Measurements from ENCODE around the gene COMP.

The COMP gene

DNA sequence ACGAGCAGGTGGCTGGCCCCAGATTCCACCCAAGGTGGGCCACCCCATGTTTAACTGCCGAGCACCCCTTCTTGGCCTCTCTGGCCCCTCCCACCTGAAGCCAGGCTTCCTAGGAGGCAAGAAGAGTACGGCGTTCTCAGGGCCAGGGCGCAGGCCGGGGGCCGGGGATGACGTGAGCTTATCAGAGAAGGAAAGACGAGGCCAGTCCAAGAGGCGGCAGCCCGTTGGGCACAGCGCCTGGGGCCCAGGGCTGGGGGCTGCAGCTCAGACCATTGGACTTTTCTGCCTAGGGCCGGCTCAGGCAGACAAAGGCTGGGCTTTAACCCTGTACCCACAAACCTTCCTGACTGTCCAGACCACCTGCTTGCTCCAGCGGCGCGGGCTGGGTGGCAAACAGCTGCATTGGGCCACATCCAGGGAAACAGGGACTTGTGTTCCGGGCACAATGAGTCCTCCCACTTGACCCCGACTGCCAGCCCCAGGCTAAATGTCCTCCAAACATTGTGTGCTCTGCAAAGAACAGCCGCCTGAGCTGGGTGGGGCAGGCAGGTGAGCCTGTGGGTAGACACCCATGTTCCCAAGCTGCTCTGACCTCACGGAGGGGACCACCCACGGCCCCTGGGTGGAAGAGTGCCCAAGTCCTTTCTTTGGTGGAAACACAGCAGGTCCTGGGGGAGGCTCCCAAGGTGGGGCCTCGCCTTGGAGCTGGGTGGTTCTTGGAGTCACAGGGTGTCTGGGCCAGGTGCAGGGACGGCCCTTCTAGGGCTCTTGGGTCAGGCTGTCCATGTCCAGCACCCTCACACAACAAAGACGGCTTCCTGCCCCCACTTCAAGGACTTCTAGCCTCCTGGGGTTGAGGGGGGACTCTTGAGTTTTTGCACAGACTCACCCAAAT lies 21.9 kb downstream of the COMP start:
- no peak for DNase-seq (ENCODE audit: low spot score)

DNA sequence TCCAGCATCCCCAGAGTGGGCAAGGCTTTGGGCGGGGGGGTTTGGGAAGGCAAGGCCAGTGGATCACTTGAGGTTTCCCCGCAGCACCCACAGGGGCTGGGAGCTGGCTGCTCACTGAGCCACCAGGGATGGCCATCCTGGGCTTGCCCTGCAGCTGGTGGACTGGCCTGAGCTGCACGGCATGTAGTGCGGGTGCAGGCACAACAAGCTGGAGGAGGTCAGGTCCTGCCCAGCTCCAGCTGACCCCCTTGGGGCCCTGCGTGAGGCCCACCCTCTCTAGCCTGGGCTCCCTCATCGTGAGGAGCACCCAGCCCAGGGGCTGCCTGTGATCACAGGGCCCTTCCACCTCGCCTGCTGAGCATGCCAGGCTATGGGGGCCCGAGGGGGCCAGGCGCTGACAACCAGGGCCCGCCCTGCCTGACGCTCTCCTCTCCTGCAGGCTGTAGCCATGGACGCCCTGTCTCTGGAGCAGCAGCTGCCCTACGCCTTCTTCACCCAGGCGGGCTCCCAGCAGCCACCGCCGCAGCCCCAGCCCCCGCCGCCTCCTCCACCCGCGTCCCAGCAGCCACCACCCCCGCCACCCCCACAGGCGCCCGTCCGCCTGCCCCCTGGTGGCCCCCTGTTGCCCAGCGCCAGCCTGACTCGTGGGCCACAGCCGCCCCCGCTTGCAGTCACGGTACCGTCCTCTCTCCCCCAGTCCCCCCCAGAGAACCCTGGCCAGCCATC lies 22.9 kb downstream of the COMP start:
- no peak for DNase-seq (ENCODE audit: low spot score)

DNA sequence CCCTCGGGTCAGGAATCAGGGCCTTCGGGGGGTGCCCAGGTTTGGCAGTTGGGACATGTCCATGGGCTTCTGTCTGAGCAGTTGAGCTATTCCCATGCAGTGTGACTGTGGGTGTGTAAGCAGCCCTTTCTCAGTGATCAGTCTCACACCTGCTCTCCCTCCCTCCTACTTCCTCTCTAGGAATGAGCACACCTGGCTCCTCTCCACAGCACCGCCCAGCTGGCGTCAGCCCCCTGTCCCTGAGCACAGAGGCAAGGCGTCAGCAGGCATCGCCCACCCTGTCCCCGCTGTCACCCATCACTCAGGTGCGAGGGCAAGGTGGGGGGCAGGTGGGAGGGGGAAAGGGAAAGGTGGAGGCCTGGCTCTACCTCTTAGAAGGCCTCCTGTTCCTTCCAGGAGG lies 25.9 kb downstream of the COMP start:
- DNase-seq (ENCODE audit: low spot score), result no peak

DNA sequence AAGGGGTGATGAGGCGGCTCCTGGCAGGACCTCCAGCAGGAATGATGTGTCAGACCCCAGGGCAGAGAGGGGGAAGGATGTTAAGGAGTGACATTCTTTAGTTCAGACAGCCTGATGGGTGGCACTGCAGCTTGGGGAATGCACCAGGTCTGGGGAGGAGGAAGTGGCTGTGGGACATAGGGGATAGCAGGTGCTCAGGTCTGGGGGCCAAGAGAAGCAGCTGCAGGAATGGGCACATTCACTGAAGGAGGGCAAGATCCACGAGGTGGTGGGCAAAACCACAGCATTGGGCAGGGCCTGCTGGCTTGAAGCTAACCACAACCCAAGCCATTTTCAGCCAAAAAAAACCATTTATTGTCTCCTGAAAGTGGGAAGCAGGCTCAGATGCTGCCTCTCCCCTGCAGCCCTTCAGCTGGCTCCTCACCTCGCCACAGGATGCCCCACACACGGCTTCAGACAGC lies 26.5 kb downstream of the COMP start:
- no peak for DNase-seq (ENCODE audit: low spot score)

DNA sequence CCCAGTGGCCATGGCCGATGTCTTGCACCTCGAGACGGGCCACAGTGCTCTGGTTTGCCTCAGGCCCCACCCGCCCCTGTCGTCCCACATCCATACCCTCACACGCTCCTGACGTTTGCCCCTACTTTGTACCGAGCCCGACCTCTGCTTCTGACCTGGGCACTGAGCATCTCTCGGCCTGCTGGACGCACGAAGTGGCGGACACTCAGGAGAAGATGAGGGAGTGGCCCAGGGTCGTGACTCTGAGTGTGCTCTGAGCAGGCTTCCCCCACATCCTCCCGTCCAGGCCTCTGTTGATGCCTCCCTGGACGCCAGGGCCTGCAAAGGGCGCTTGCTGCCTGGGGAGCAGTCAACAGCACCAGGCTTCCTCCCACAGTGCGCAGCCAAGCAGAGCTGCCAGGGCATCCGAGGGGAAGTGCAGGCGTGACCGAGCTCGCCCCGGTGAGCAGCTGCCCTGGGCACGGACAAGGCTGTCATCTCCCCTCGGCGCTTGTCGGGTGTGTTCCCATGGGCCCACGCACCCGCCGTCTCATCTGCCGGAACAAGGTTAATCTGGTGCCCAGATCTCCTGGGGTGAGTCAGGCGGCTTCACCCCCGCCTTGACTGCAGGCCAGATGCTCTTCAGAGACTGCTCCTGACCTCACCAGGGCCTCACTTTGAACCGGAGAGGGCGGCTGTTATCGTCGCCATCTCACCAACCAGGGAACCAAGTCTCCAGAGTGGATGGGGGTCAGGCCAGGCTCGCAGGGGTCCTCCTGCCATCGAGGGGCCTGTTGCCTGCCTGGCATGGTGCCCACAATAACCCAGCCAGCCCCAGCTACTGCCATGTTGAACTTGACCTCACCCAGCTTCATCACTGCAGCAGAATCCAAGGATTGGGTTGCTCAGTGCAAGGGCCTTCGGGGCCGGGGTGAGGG lies 27.2 kb downstream of the COMP start:
- DNase-seq (ENCODE audit: low spot score), result no peak

DNA sequence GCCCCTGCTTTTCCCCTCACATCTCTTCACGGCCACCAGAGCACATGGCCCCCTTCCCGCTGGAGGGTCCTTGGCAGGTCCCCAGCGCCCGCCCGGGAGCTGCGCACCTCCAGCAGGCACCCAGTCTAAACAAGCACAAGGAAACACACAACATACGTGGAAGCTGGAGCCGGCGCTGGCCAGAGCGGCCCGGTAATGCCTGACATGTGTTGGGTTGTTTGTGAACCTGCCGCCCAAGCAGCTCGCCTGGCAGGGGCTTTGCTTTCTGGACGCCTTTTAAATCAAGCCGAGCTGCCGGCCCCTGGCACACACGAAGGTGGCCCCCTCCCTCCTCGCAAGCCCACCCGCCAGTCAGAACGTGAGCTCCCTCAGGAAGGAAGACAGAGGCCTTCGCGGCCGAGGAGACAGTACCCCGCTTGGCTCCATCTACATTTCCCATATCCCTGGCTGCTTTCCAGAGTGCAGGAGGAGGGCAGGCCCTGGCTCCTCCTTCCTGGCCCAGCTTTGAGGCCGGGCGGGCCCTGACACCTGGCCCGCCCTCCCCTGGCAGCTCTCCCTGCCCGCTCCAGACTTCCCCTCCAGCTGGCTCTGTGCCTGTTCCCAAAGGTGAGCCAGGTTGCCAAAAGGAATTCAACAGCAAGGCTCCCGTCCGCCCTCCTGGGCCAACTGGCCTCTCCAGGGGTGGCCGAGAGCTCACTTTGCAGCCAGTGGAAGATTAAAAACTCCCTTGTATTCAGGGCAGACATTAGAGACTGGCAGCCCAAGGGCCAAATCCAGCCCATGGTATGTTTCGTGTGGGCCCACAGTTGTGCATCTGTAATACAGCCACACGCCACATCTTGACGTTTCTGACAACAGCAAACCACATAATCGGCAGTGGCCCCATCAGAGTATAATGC lies 28.7 kb downstream of the COMP start:
- DNase-seq (ENCODE audit: low spot score), result no peak

DNA sequence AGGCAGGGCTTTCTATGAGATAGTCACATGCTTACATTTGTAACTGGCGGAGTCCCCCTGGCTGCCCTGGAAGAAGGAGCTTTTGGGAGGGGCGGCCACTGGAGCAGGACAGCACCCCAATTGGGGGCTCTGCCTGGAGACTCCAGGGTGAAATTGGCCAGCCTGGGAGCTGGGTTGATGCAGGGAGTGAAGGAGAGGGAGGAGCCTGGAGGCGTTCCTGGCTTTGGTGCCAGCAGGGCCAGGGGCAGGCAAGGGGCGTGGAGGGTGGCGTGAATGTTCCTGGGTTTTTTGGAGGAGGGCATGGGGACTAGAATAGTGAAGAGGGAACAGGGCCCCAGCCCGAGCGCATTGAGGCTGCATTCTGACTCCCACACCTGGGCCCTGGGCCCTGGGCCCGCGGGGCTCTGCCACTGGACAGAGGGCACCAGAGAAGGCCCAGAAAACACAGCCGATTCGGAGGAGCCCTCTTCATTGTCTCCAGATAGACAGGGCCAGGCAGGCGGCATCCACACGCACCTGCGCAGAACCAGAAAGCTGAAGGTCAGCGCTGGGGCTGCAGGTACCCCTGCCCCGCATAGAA lies 29.5 kb downstream of the COMP start:
- no peak for DNase-seq (ENCODE audit: low spot score)

DNA sequence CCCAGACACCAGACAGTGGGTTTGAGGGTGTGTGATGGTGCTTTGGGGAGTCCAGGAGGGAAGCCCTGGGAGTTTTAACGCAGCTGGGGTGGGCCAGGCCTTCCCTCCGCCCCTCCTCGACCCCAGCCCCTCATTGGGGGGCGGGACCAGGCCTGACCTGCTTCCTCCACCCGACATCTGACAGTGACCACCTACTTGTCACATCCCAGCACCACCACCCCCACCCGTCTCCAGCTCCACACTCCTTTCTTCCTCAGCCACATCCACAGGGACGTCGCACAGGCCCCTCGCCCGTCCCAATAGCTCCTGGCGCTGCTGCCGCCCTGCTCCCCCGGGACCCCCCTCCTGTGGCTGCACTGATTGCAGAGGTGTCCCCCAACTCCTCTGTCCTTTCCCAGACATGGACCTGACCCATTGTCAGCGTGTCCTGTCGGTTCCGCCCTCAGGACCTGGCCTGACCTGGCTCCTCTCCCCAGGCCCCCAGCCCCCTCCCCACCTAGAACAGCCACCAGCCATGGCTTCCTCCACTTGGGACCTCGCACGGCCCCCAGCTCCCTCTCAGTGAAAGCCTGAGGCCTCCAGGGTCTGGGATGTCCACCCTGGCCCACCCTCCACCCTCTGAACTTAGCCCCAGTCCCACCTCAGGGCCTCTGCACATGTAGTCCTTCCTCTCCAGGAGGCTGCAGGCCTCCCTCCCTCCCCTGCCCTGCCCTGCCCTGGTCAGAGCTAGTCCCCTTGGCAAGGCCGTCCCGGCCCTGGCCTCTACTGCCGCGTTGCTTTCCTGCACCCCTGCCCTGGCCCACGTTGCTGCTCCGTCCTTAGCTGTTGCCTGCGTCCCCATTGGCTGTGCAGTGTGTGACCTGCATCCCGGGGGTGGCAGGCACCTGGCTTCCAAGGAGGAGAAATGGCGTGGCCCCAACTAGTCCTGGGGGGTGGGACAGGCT lies 30.4 kb downstream of the COMP start:
- DNase-seq (ENCODE audit: low spot score), result no peak

DNA sequence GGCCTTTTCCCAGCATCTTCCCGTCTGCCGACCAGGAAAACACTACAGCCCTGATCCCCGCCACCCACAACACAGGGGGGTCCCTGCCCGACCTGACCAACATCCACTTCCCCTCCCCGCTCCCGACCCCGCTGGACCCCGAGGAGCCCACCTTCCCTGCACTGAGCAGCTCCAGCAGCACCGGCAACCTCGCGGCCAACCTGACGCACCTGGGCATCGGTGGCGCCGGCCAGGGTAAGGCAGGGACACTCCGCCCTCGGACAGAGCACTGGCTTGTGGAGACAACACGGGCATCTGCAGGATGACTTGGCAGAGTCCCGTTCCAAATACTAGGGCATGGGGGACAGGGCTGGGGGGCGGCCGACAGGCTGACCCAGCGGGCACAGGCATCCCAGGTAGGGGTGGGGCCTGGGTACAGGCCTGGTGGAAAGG lies 31.1 kb downstream of the COMP start:
- no peak for DNase-seq (ENCODE audit: low spot score)

DNA sequence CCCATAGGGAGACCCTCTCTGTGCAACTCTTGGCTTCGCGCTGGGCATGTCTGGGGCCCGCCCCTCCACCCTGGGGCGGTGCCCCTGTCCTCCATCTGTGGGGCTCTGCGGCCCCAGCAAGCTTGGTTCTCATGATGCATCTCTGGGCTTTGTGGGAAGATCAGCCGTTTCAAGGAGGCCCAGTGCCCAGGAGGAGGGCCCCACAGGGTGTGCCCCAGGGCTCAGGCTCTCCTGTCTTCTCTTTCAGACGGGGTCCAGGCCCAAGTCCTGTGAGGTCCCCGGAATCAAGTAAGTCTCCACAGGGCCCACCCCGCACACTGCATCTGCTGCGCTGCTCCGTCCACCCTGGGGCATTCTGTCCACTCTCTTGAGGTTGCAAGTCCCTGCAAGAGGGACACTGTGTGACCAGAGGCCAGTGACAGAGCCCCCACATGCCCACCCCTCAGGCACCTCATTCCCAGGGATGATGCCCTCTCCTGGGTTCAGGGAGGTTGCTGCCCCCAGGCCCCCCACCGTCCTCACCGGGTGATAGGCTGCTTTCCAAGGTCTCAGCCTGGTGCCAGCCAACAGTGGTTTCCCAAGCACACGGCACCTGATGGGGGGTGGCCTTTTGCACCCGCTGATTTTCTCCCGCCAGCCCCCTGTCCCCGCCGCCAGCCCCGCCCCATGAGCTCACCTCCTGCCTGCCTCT lies 31.7 kb downstream of the COMP start:
- no peak for DNase-seq (ENCODE audit: low spot score)

DNA sequence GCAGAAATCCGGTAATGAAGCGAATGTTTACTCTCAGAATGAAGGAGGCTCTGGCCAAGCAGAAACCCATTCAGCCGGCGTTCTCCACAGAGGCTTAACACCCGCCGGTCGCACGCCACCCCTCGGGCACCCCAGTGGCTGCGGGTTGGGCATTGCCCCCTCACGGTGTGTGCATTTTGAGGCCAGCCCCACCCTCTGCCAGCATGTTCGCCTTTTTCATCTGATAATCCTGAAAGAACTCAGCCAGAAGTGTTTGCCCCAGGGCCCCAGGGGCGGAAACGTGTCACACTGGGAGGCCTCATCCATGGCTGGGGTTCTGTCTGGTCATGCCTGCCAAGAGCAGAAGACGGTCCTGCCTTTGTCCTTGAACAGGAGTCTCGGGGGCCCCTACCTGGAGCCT lies 34.2 kb downstream of the COMP start:
- DNase-seq (ENCODE audit: low spot score), result no peak

DNA sequence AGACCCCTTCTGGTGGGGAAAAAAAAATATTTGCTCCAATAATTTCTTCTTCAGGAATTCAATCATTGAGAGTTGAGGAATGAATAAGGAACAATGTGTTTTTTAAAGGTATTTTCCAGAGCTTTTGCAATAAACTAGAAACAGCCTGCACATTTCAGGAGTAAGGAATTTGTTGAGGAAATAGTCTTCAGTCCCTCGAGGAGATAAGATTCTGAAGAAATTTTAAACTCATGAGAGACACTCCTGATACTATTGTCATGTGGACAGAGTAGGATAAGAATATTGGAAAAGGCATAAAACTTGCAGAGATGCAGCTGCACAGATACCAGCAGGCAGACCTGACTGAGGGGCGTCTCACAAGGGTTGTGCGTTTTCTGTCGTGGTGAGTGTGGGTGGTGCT lies 36.6 kb downstream of the COMP start:
- no peak for DNase-seq (ENCODE audit: low spot score)

DNA sequence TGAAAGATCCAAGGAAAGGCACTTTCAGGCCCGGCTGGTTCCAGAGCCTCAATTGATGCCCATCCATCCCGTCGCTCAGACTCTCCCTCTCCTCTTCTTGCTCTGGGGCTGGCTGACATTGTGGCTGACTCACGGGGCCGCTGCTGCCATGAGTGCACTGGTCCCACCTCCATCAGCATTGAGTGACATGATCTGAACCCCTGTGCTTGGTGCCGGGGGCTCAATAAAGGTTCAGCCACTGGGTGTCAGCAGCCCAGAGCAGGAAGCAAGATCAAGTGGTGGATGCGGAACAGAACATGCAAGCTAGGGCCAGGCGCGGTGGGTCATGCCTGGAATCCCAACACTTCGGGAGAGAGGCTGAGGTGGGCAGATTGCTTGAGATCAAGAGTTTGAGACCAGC lies 39.5 kb downstream of the COMP start:
- no peak for DNase-seq (ENCODE audit: low spot score)

DNA sequence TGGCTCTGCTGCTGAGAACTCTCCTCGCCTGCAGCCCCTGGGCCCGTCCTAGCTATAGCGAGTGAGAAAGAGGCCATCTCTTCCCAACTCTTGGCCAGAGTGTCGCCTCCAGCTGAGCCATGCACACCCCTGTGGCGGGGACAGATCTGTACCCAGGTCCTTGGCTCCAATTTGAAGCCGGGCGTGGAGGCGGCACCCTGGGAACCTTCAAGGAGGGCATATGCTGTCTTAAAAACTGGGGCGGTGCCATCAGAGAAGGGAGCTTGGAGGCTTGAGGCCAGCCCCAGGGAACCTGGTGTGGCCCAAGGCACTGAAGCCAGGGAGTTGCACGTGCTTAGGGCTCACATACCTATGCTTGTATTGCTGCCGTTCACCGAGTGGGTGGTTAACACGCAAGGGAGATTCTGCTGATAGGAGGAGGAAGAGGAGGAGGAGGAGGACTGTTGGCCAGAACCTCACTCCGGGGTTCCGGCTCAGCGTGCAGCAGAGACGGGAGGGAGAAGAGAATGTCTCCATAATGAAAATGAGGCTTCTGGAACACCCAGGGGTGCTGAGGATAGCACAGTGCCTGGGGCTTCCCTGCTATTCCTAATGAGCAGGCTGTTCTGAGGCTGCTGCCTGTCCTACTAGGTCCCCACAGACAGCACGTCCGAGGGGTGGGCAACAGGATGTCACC lies 40.7 kb downstream of the COMP start:
- DNase-seq (ENCODE audit: low spot score), result no peak

DNA sequence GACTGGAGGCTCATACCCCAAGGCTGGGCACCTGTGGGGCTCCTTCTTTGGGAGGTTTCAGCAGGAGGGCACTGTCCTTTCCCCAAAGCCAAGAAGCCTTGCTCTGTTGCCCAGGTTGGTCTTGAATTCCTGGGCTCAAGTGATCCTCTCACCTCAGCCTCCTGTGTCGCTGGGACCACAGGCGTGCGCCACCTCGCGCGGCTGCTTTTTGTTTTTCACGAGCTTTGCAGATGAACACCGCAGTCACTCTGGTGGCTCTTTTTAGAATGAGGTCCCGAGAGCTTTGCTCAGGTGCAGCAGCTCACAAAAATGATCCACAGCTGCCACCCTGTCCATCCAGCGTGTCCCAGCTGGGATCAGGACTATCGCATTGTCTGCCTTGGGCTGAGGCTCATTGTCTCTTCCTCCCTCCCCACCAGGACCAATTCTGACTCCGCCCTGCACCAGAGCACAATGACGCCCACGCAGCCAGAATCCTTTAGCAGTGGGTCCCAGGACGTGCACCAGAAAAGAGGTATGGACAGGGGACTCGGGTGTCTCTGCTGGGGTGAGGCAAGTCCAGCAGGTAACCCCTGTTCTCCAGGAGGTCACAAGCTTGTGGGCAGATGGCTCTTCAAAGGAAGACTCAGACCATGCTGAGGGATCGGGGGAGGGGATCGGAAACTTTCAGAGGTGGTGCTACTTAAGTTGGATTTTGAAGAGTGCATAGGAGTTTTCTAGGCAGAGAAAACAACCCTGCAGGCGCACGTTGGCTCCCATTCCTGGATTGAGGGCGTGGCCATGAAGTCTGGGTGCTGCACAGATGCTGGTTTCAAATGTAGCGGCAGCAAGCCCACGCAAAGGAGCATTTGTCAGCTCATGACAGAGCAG lies 41.5 kb downstream of the COMP start:
- DNase-seq (ENCODE audit: low spot score), result no peak

DNA sequence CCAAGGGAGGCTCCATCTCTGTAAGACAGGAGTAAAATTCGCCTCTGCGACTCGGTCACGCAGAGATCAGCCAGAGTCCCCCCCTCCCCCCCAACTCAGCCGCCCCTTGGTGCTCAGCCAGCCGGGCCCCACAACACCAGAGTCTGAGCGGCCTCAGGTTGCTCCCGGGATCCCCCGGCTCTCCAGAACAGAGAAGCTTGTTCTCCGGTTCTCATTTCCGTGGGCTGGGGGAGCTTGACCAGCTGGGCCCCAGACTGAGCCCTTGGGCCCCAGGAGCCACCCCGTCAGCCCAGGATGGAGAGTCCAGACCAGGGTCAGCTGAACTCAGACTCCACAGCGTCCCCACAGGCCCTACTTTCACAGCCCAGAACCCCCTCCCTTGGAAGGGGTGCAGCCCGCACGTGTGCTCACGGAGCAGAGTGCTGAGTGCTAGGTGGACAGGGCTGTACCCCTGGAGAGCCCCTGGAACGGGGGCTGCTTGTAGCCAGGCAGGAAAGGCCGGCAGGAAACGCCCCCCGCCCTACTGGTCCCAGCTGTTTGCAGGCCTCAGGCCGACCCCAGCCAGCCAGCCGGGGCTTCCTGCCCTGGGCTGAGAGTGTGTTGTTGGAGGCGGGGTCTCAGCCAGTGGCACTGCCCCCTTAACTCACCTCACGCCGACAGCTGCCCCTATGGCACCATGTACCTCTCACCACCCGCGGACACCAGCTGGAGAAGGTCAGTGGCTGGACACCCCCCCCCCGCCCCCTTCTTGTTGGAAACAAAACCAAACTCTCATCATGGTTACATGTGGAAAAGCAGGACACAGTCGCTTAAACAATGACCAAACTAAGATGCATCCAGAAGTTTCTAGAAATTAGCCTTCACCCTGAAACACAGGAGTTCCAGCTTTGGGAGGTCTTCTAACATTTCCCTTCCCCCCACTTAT lies 44.4 kb downstream of the COMP start:
- DNase-seq (ENCODE audit: low spot score), result no peak
